ENCODE data around the gene CORO7.
"Not testable (repeated sequence)": the region's sequence is repeated elsewhere in the genome, so short reads cannot be mapped to it uniquely, and the experiment has no call there.

The CORO7 gene

DNA sequence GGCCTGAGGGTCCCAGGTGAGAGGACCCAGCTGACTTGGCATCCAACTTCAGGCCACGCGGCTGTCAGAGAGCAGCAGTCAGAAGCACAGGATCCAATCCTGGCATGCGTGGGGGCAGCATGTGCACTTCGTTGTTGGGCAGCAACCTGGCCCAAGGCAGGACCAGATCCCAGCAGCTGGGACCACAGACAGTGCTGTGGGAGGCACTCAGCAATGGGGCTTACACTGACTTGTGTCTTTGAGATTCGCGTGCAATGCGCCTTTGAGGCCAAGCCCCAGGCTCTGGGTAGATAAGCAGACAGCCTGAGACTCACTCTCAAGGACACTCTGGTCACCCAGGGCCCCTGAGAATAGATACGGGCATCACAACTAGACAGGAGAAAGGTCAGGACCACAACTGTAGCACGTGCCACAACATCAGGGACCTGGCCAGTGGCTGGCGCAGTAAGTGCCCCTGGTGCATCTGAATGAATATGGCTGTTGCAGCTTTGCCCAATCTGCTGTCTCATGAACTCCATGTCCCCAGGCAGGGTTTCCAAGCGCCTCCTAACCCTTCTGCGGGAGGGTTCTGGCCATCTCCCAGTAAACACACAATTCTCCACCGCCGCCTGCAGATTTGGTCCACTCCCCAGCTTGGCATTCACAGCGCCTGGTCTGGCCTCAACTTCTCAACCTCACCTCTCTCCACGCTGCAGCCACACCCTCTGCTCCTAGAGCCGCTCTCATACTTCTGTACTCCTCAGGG is 68.5 kb downstream of the CORO7 start:
- TF ChIP-seq FOXP2 (optimal IDR thresholded peaks at IDR 0.05; ENCODE audit: control extremely low read depth, extremely low read length, insufficient read depth) (no peak), POLR2AphosphoS5 (IDR thresholded peaks at IDR 0.05; ENCODE audit: borderline replicate concordance, low read depth, low read length) (no peak), EZH2 (IDR thresholded peaks at IDR 0.05) (no peak)
- H3K36me3 ChIP-seq (ENCODE audit: insufficient read depth, low read length), result peaks cover 8% of the 10 kb centered on the region; the same call in 1 of the 2 replicates
- no peak overlapping the region for H3K27ac ChIP-seq
- no peak for DNase-seq (ENCODE audit: low read depth, low spot score)
- H3K9ac ChIP-seq (ENCODE audit: insufficient read length), result no peak overlapping the region
- H3K4me3 ChIP-seq, result no peak overlapping the region
- no peaks in the 10 kb centered on the region for H3K9me3 ChIP-seq (ENCODE audit: low read depth, low read length)

DNA sequence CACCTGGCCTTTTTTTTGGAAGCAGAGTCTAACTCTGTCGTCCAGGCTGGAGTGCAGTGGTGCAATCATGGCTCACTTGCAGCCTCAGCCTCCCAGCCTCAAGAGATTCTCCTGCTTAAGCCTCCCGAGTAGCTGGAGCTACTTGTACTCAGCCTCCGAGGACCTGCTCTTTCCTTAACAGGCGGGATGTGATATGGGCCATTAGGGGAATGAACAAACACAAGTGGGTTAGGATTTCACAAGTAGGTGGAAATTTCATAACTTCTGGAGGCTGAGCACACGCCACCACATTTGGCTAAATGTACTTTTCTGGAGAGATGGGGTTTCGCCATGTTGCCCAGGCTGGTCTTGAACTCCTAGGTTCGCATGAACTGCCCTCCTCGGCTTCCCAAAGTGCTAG is 69.4 kb downstream of the CORO7 start:
- no peak for DNase-seq (ENCODE audit: low read depth, low spot score)
- Histone ChIP-seq H3K27ac (no peak overlapping the region), H3K36me3 (ENCODE audit: insufficient read depth, low read length) (peaks cover 8% of the 10 kb centered on the region; the same call in 1 of the 2 replicates), H3K9ac (ENCODE audit: insufficient read length) (no peak overlapping the region), H3K9me3 (ENCODE audit: low read depth, low read length) (no peaks in the 10 kb centered on the region), H3K4me3 (no peak overlapping the region)
- no peak for TF ChIP-seq POLR2AphosphoS5 (IDR thresholded peaks at IDR 0.05; ENCODE audit: borderline replicate concordance, low read depth, low read length)

DNA sequence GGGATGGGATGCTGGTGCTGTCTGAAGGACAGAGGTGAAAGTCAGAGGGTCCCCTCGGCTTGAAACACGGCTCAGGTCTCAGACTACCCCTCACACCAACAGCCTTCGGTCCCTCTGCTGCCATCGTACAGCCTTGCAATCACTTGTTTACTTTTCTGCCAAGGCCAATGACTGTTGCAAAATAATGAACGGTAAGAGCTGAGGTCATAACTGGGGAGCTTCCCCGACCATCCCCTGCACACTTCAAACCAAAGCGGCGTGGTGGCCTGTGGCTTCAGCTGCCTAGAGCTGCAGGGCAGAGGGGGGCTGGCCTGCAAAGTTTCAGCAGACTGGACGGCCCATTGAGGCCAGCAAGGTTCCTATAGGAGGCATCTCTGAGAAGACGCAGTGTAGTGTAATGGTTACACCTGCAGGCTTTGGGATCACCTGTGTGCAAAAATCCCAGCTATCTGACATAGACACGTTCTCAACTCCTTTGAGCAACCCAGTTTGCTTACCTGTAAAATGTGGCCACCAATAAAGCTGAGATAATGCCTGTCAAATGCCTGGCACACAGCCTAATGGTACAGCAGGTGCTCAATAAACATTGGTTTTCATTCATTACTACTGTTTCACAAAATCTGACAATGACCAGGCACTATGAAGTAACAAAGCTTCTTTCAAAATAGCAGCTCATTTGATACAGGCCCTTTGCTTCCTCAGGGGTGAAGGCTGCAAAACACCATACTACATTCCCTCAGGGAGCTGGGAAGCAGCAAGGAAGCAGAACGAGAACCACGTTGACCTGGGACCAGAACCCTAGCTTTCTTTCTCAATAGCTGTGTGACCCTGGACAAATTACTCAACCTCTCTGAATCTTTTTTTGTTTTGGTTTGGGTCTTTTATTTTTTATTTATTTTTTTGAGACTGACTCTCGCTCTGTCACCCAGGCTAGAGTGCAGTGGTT is 70.3 kb downstream of the CORO7 start:
- no peak overlapping the region for H3K27ac ChIP-seq
- no peak for TF ChIP-seq POLR2AphosphoS5 (IDR thresholded peaks at IDR 0.05; ENCODE audit: borderline replicate concordance, low read depth, low read length)
- no peak for TF ChIP-seq FOXP2 (optimal IDR thresholded peaks at IDR 0.05; ENCODE audit: control extremely low read depth, extremely low read length, insufficient read depth)
- TF ChIP-seq EZH2 (IDR thresholded peaks at IDR 0.05), result no peak
- H3K36me3 ChIP-seq (ENCODE audit: insufficient read depth, low read length), result peaks cover 8% of the 10 kb centered on the region; the same call in 1 of the 2 replicates
- no peaks in the 10 kb centered on the region for H3K9me3 ChIP-seq (ENCODE audit: low read depth, low read length)
- H3K9ac ChIP-seq (ENCODE audit: insufficient read length), result no peak overlapping the region
- H3K4me3 ChIP-seq, result no peak overlapping the region
- DNase-seq (ENCODE audit: low read depth, low spot score), result no peak

DNA sequence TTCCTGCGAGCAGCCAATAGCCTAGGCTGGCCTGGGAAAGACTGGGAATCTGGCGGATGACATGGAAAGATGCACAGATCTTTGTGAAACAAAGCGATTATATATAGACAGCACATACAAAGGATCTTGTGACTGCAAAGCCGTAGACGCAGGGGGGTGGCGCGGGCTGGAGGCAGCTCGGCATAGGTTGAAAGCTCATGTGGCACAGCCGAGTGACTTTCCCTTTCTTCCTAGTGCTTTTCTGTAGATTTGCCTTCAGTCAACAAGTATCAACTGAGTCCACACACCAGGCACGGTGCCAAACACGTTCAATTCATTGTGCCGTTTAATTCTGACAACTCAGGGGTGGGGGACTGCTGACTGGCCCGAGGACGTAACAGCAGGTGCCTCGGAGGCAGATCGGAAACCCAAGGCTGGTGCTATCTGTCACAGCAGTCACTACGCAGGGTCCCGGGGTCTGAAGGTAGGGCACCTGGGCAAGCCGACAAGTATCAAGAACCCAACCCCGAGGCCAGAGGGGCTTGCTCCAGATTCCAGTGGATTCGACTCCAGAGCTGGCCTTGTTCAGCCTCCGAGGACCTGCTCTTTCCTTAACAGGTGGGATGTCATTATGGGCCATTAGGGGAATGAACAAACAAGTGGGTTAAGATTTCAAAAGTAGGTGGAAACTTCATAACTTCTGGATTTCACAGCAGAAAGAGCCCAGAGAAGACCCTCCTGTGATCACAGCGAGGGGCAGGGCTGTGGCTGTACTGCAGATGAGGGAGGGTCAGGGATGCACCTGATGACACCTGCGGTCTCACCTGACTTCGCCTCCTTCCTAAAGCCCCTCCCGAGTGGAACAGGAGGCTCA is 71.2 kb downstream of the CORO7 start:
- no peak for DNase-seq (ENCODE audit: low read depth, low spot score)
- TF ChIP-seq FOXP2 (optimal IDR thresholded peaks at IDR 0.05; ENCODE audit: control extremely low read depth, extremely low read length, insufficient read depth) (no peak), EZH2 (IDR thresholded peaks at IDR 0.05) (no peak), POLR2AphosphoS5 (IDR thresholded peaks at IDR 0.05; ENCODE audit: borderline replicate concordance, low read depth, low read length) (peak; percentile 4; the same call in 1 of the 2 replicates)
- Histone ChIP-seq H3K9me3 (ENCODE audit: low read depth, low read length) (no peaks in the 10 kb centered on the region), H3K36me3 (ENCODE audit: insufficient read depth, low read length) (peaks cover 15% of the 10 kb centered on the region; the same call in 1 of the 2 replicates), H3K9ac (ENCODE audit: insufficient read length) (no peak overlapping the region), H3K27ac (peak overlapping the region; percentile 75), H3K4me3 (no peak overlapping the region)

DNA sequence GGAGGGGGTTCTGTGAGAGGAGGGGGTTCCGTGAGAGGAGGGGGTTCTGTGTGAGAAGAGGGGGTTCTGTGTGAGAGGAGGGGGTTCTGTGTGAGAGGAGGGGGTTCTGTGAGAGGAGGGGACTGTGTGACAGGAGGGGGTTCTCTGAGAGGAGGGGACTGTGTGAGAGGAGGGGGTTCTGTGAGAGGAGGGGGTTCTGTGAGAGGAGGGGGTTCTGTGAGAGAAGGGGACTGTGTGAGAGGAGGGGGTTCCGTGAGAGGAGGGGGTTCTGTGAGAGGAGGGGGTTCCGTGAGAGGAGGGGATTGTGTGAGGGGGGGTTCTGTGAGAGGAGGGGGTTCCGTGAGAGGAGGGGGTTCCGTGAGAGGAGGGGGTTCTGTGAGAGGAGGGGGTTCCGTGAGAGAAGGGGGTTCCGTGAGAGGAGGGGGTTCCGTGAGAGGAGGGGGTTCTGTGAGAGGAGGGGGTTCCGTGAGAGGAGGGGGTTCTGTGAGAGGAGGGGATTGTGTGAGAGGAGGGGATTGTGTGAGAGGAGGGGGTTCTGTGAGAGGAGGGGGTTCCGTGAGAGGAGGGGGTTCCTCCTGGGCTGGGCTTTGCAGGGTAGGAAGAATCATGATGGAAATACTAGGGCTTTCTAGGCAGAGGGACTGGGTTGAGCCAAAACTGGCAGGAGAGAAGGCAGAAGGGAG is 72.0 kb downstream of the CORO7 start:
- H3K9me3 ChIP-seq (ENCODE audit: low read depth, low read length); H3K4me3 ChIP-seq; H3K9ac ChIP-seq (ENCODE audit: insufficient read length); DNase-seq (ENCODE audit: low read depth, low spot score): not testable (repeated sequence)
- Histone ChIP-seq H3K36me3 (ENCODE audit: insufficient read depth, low read length) (peaks cover 13% of the 10 kb centered on the region; the same call in 1 of the 2 replicates), H3K27ac (peak overlapping the region; percentile 75)

DNA sequence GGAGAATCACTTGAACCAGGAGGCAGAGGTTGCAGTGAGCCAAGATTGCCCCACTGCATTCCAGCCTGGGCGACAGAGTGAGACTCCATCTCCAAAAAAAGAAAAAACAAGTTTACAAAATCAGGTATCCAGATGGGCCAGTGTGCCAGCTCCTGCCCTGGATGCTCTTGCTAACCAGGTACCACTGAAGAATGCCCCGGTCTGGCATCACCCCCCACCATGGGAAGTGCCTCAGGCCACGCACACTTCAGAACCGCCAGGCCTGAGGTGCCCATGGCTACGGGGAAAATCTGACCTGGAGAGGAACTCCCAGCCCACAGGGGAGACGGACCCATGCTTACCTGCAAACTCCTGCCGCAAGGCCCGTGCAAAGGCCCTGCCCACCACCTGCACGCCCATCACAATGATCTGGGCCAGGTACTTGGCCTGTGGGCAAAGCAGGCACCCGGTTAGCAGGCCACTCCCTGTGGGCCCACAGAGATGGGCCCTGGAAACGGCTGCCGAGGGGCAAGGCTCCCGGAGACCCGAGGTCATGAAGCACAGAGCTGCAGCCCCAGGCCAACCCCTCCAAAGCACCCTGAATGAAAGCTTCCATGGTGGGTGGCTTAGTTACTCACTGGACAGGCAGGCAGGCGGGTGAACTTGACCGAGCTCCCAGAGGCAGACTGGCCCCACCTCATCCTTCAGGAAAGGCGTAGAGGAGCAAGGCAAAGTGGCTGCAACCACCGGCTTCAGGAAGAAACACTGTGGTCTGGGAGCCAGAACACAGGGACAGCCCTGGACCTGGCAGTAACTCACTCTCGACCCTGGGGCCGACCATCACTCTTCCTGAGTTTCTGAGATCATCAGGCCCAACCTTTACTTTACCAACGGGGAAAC is 73.3 kb downstream of the CORO7 start:
- no peak overlapping the region for H3K27ac ChIP-seq
- no peak overlapping the region for H3K9ac ChIP-seq (ENCODE audit: insufficient read length)
- DNase-seq (ENCODE audit: low read depth, low spot score), result no peak
- H3K36me3 ChIP-seq (ENCODE audit: insufficient read depth, low read length), result peaks cover 11% of the 10 kb centered on the region; the same call in 1 of the 2 replicates
- TF ChIP-seq FOXP2 (optimal IDR thresholded peaks at IDR 0.05; ENCODE audit: control extremely low read depth, extremely low read length, insufficient read depth), result no peak
- no peak for TF ChIP-seq POLR2AphosphoS5 (IDR thresholded peaks at IDR 0.05; ENCODE audit: borderline replicate concordance, low read depth, low read length)
- TF ChIP-seq EZH2 (IDR thresholded peaks at IDR 0.05), result no peak
- H3K4me3 ChIP-seq, result no peak overlapping the region
- H3K9me3 ChIP-seq (ENCODE audit: low read depth, low read length), result no peaks in the 10 kb centered on the region

DNA sequence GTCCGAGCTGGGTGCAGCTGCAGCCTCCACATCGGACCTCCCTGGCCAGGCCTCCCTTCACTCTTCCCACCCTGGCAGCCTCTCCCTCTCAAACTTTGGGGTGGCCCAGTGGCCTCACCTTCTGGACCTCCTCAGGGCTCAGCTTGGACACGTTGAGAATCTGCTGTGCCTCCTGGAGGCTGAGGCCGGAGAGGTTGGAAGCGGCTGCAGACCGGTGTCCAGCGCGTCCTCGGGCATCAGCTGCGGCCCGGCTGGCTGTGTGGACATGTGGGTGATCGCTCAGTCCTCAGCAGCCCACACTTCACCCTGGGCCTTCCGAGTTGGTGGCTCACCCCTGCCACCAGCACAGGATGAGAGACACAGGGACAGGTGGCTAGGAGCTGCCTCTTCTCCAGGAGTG is 75.1 kb downstream of the CORO7 start:
- H3K9ac ChIP-seq (ENCODE audit: insufficient read length), result no peak overlapping the region
- H3K36me3 ChIP-seq (ENCODE audit: insufficient read depth, low read length), result peaks cover 7% of the 10 kb centered on the region; the same call in 1 of the 2 replicates
- TF ChIP-seq POLR2AphosphoS5 (IDR thresholded peaks at IDR 0.05; ENCODE audit: borderline replicate concordance, low read depth, low read length), result no peak
- TF ChIP-seq EZH2 (IDR thresholded peaks at IDR 0.05), result no peak
- no peak for TF ChIP-seq FOXP2 (optimal IDR thresholded peaks at IDR 0.05; ENCODE audit: control extremely low read depth, extremely low read length, insufficient read depth)
- H3K27ac ChIP-seq, result no peak overlapping the region
- no peaks in the 10 kb centered on the region for H3K9me3 ChIP-seq (ENCODE audit: low read depth, low read length)
- no peak overlapping the region for H3K4me3 ChIP-seq
- DNase-seq (ENCODE audit: low read depth, low spot score), result no peak

Measured in SK-N-MC (cell line).